SK-N-SH (cell line): ENCODE data around the gene MST1. TPM values are rescaled to one million over a fixed set of nuclear protein-coding genes. Genes with fewer than 3 reads are reported as not detected.

ENCODE experiments used
- CTCF ChIA-PET: fragments of 300-600, 350-600 bp; formaldehyde crosslinking; extraction: SDS; loops from one replicate; lab custom pipeline; 2021; lab: Yijun Ruan, JAX
- POLR2A ChIA-PET: fragments of 350-600 bp; sonication (Branson Sonifier 250); formaldehyde crosslinking; extraction: SDS; loops from one replicate; lab custom pipeline; 2020; ENCODE audit warnings: antibody characterized with exemption, inconsistent platforms; lab: Yijun Ruan, JAX
- DNase-seq: peaks from one replicate; pipeline ENCODE4 v3.0.0; 2012
- H2AFZ ChIP-seq: fragments of 200-600 bp; sonication (generic); 2 replicates; pipeline ENCODE4 v1.8.1; 2016; ENCODE audit warnings: antibody characterized with exemption, mild to moderate bottlenecking, low read depth
- H3F3A ChIP-seq: fragments of 200-600 bp; sonication (generic); replicated peaks from 2 replicates; pipeline ENCODE3; 2016; ENCODE audit warnings: antibody characterized with exemption, mild to moderate bottlenecking; ENCODE audit not compliant: insufficient read depth
- H3K27ac ChIP-seq, 2 experiments: fragments of 200-500 bp in 1 of 2; fragments of 200-600 bp in 1 of 2; sonication (Bioruptor generic) in 1 of 2; sonication (generic), shearing (Covaris generic) in 1 of 2; 2 replicates each; pipeline versions ENCODE4 v1.5.1 to v1.6.1; 2014 to 2016; ENCODE audit warnings: low read depth in 2 of 2, inconsistent platforms in 1 of 2, low read length in 1 of 2, mild to moderate bottlenecking in 1 of 2, mixed read lengths in 1 of 2
- H3K27me3 ChIP-seq: fragments of 200-600 bp; sonication (generic), shearing (Covaris generic); 2 replicates; pipeline ENCODE4 v1.6.1; 2016; ENCODE audit warnings: mixed run types; ENCODE audit not compliant: insufficient read depth
- H3K36me3 ChIP-seq, 2 experiments: fragments of 200-500 bp in 1 of 2; fragments of 200-600 bp in 1 of 2; sonication (Bioruptor generic) in 1 of 2; sonication (generic) in 1 of 2; replicated peaks in 1 of 2; 2 replicates each; pipeline versions ENCODE3 to v1.5.1; 2014 to 2016; ENCODE audit warnings: low read length in 1 of 2, mild to moderate bottlenecking in 1 of 2; ENCODE audit not compliant: insufficient read depth in 2 of 2, control insufficient read depth in 1 of 2
- H3K4me1 ChIP-seq, 2 experiments: fragments of 200-500 bp in 1 of 2; fragments of 200-600 bp in 1 of 2; sonication (Bioruptor generic) in 1 of 2; sonication (generic), shearing (Covaris generic) in 1 of 2; 2 replicates each; pipeline versions ENCODE4 v1.5.1 to v1.6.1; 2014 to 2016; ENCODE audit warnings: low read depth in 1 of 2, low read length in 1 of 2, mixed run types in 1 of 2; ENCODE audit not compliant: insufficient read depth in 2 of 2, control insufficient read depth in 1 of 2
- H3K4me2 ChIP-seq: fragments of 200-600 bp; sonication (generic), shearing (Covaris generic); 2 replicates; pipeline ENCODE4 v1.6.1; 2017; ENCODE audit warnings: mixed run types
- H3K4me3 ChIP-seq, 2 experiments: fragments of 200-500 bp in 1 of 2; fragments of 200-600 bp in 1 of 2; sonication (Bioruptor generic) in 1 of 2; sonication (generic), shearing (Covaris generic) in 1 of 2; 2 replicates each; pipeline versions ENCODE4 v1.5.1 to v1.8.1; 2014 to 2016; ENCODE audit warnings: low read depth in 2 of 2, inconsistent platforms in 1 of 2, low read length in 1 of 2, mild to moderate bottlenecking in 1 of 2, mixed read lengths in 1 of 2, moderate library complexity in 1 of 2
- H3K79me2 ChIP-seq: fragments of 200-600 bp; sonication (generic); 2 replicates; pipeline ENCODE4 v1.8.1; 2017; ENCODE audit warnings: mild to moderate bottlenecking; ENCODE audit not compliant: insufficient read depth
- H3K9ac ChIP-seq: fragments of 200-600 bp; sonication (generic); 2 replicates; pipeline ENCODE4 v1.6.1; 2017; ENCODE audit warnings: mixed run types
- H3K9me2 ChIP-seq: fragments of 200-600 bp; sonication (generic); 2 replicates; pipeline ENCODE4 v1.6.1; 2017; ENCODE audit warnings: mixed run types
- H3K9me3 ChIP-seq: fragments of 200-600 bp; sonication (generic); 2 replicates; pipeline ENCODE4 v1.6.1; 2017; ENCODE audit warnings: mixed run types, mild to moderate bottlenecking, moderate library complexity
- H4K20me1 ChIP-seq: fragments of 200-600 bp; sonication (generic); 2 replicates; pipeline ENCODE4 v1.6.1; 2017; ENCODE audit warnings: mild to moderate bottlenecking, mixed run types; ENCODE audit not compliant: insufficient read depth
- CHD2 ChIP-seq: fragments of 150-350 bp; IDR thresholded peaks from 2 replicates; pipeline ENCODE4 v1.6.1; 2018; ENCODE audit warnings: low read length; ENCODE audit not compliant: partially characterized antibody
- ELF1 ChIP-seq: IDR thresholded peaks from 2 replicates; pipeline ENCODE4 v1.4.0; 2012
- FOSL2 ChIP-seq: IDR thresholded peaks from 2 replicates; pipeline ENCODE4 v1.4.0; 2012; ENCODE audit warnings: low read depth, mild to moderate bottlenecking, moderate library complexity, borderline replicate concordance
- FOXM1 ChIP-seq: IDR thresholded peaks from 2 replicates; pipeline ENCODE4 v1.4.0; 2012; ENCODE audit warnings: low read depth, mild to moderate bottlenecking
- GABPA ChIP-seq: IDR thresholded peaks from 2 replicates; pipeline ENCODE4 v1.4.0; 2012; ENCODE audit warnings: low read depth, mild to moderate bottlenecking
- GATA2 ChIP-seq: sonication (generic); formaldehyde crosslinking; IDR thresholded peaks from 2 replicates; pipeline ENCODE4 v1.5.0; 2020; ENCODE audit warnings: mild to moderate bottlenecking, missing genetic modification reagents
- JUND ChIP-seq: IDR thresholded peaks from 2 replicates; pipeline ENCODE4 v1.4.0; 2012
- NFIC ChIP-seq: IDR thresholded peaks from 2 replicates; pipeline ENCODE4 v1.4.0; 2012; ENCODE audit warnings: borderline replicate concordance
- NRF1 ChIP-seq: IDR thresholded peaks from 2 replicates; pipeline ENCODE4 v1.6.1; 2012; ENCODE audit warnings: low read depth, mild to moderate bottlenecking, low read length
- POLR2AphosphoS5 ChIP-seq: IDR thresholded peaks from 2 replicates; pipeline ENCODE4 v1.6.1; 2012; ENCODE audit warnings: low read depth, low read length
- RCOR1 ChIP-seq: fragments of 150-350 bp; IDR thresholded peaks from 2 replicates; pipeline ENCODE4 v1.6.1; 2017; ENCODE audit warnings: antibody characterized with exemption, low read length
- RXRA ChIP-seq: IDR thresholded peaks from 2 replicates; pipeline ENCODE4 v1.4.0; 2012; ENCODE audit warnings: low read depth, mild to moderate bottlenecking, borderline replicate concordance
- SIN3A ChIP-seq: IDR thresholded peaks from 2 replicates; pipeline ENCODE4 v1.6.1; 2012; ENCODE audit warnings: low read depth, mild to moderate bottlenecking, low read length, moderate library complexity, borderline replicate concordance
- SMC3 ChIP-seq: IDR thresholded peaks from 2 replicates; pipeline ENCODE4 v1.6.1; 2012; ENCODE audit warnings: low read depth, low read length, improper control_type of control experiment
- TAF1 ChIP-seq: IDR thresholded peaks from 2 replicates; pipeline ENCODE4 v1.6.1; 2012; ENCODE audit warnings: low read depth, mild to moderate bottlenecking, low read length, moderate library complexity, borderline replicate concordance
- YY1 ChIP-seq: IDR thresholded peaks from 2 replicates; pipeline ENCODE4 v1.4.0; 2012; ENCODE audit warnings: low read depth, mild to moderate bottlenecking
- WGBS: methylation state at CpG from one replicate; pipeline ENCODE4 v1.1.6; 2017; ENCODE audit warnings: low lambda C conversion rate; 5-methylcytosine and 5-hydroxymethylcytosine counted together
- polyA plus RNA-seq, 3 experiments: library from polyadenylated mRNA; depleted of rRNA; stranded (reverse); fragments of >200 nt; gene quantifications; 2 replicates each; pipeline ENCODE4 v1.2.3, GENCODE V29; 2012
- TF ChIP-seq, protein P1 (sequence below): IDR thresholded peaks from 2 replicates; pipeline ENCODE4 v1.4.0; 2012; ENCODE audit warnings: low read depth
- TF ChIP-seq, protein P2 (sequence below): IDR thresholded peaks from 2 replicates; pipeline ENCODE4 v1.6.1; 2012; ENCODE audit warnings: mild to moderate bottlenecking, low read depth, low read length, moderate library complexity
- TF ChIP-seq, protein P3 (sequence below): IDR thresholded peaks from 2 replicates; pipeline ENCODE4 v1.4.0; 2012; ENCODE audit warnings: low read depth, borderline replicate concordance

Gene MST1
- polyA plus RNA-seq, 1 of the 3 experiments (the other 2 are of a cell fraction), result 35.1 TPM

DNA sequence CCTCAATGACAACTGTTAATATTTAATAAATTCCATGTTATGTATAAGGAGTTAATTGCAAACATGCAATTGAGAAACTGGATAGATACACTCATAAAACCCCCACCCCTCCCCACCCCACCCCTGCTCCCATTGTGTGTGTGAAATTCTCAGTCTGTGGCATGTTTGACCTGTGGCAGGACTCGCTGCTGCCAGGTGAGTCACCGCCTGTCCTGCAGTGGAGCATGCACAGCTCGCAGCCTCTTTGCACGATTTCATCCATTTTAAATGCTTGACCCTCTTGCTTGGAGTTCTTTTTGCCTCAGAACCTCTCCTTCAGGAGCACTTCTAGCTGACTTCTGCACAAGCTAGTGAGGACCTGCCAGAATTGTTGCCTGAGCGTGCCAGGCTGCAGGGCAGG lies 20.4 kb downstream of the MST1 start:
- TF ChIP-seq NRF1, result no peak
- no peak for TF ChIP-seq SIN3A
- TF ChIP-seq NFIC, result no peak
- TF ChIP-seq, protein P1, sequence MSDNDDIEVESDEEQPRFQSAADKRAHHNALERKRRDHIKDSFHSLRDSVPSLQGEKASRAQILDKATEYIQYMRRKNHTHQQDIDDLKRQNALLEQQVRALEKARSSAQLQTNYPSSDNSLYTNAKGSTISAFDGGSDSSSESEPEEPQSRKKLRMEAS, result no peak
- no peak for TF ChIP-seq FOSL2
- no peak for TF ChIP-seq GATA2
- no peak for TF ChIP-seq TAF1
- TF ChIP-seq POLR2AphosphoS5, result no peak
- no peak for TF ChIP-seq JUND
- TF ChIP-seq CHD2, result no peak
- TF ChIP-seq YY1, result no peak
- no peak for TF ChIP-seq ELF1
- TF ChIP-seq GABPA, result no peak
- no peak for TF ChIP-seq RCOR1
- TF ChIP-seq FOXM1, result no peak
- TF ChIP-seq, protein P2, sequence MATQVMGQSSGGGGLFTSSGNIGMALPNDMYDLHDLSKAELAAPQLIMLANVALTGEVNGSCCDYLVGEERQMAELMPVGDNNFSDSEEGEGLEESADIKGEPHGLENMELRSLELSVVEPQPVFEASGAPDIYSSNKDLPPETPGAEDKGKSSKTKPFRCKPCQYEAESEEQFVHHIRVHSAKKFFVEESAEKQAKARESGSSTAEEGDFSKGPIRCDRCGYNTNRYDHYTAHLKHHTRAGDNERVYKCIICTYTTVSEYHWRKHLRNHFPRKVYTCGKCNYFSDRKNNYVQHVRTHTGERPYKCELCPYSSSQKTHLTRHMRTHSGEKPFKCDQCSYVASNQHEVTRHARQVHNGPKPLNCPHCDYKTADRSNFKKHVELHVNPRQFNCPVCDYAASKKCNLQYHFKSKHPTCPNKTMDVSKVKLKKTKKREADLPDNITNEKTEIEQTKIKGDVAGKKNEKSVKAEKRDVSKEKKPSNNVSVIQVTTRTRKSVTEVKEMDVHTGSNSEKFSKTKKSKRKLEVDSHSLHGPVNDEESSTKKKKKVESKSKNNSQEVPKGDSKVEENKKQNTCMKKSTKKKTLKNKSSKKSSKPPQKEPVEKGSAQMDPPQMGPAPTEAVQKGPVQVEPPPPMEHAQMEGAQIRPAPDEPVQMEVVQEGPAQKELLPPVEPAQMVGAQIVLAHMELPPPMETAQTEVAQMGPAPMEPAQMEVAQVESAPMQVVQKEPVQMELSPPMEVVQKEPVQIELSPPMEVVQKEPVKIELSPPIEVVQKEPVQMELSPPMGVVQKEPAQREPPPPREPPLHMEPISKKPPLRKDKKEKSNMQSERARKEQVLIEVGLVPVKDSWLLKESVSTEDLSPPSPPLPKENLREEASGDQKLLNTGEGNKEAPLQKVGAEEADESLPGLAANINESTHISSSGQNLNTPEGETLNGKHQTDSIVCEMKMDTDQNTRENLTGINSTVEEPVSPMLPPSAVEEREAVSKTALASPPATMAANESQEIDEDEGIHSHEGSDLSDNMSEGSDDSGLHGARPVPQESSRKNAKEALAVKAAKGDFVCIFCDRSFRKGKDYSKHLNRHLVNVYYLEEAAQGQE, result no peak
- TF ChIP-seq SMC3, result no peak
- TF ChIP-seq RXRA, result no peak
- TF ChIP-seq, protein P3, sequence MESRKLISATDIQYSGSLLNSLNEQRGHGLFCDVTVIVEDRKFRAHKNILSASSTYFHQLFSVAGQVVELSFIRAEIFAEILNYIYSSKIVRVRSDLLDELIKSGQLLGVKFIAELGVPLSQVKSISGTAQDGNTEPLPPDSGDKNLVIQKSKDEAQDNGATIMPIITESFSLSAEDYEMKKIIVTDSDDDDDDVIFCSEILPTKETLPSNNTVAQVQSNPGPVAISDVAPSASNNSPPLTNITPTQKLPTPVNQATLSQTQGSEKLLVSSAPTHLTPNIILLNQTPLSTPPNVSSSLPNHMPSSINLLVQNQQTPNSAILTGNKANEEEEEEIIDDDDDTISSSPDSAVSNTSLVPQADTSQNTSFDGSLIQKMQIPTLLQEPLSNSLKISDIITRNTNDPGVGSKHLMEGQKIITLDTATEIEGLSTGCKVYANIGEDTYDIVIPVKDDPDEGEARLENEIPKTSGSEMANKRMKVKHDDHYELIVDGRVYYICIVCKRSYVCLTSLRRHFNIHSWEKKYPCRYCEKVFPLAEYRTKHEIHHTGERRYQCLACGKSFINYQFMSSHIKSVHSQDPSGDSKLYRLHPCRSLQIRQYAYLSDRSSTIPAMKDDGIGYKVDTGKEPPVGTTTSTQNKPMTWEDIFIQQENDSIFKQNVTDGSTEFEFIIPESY, result no peak
- Histone ChIP-seq H3K36me3 (no peaks in the 10 kb centered on the region), H3F3A (peaks cover 5% of the 10 kb centered on the region), H3K27ac (no peak overlapping the region), H3K4me1 (peaks cover 0 to 9% of the 10 kb centered on the region in 2 experiments; a peak in 1 of 4 replicates), H3K27me3 (no peaks in the 10 kb centered on the region), H3K4me3 (no peak overlapping the region), H3K9me2 (no peaks in the 10 kb centered on the region), H3K79me2 (0 out of 2 replicates have a peak, but pooled peaks cover 3% of the 10 kb centered on the region), H3K9me3 (no peaks in the 10 kb centered on the region), H3K4me2 (no peak overlapping the region), H3K9ac (no peak overlapping the region), H4K20me1 (no peaks in the 10 kb centered on the region), H2AFZ (no peak overlapping the region)
- POLR2A ChIA-PET, result interaction anchor here (0.5 kb wide), 1 partner anchor 693 kb away, joined by 3 read pairs; no protein-coding TSS in a partner anchor
- no peak for DNase-seq
- CTCF ChIA-PET, result interaction anchor here (5.6 kb wide), 1 partner anchor 131 kb away, joined by 299 read pairs; no protein-coding TSS in a partner anchor
- 65% methylated on average over 5 of the region's 5 CpGs for WGBS
